A673 (cell line): ENCODE measurements around the gene ALPK3. TPM values are rescaled to one million over a fixed set of nuclear protein-coding genes. Genes with fewer than 3 reads are reported as not detected.

Source experiments
- BruUV-seq: library from RNA; stranded (reverse); fragments of 400-500 nt; replicated peaks from 2 replicates; lab custom pipeline; 2021; lab: Mats Ljungman, UMichigan
- CTCF ChIA-PET: fragments of 300-600 bp; sonication (Branson Sonifier 250); formaldehyde crosslinking; loops from one replicate; lab custom pipeline; 2022; ENCODE audit warnings: antibody characterized with exemption; lab: Charles Lee
- POLR2A ChIA-PET: fragments of 300-600 bp; sonication (Branson Sonifier 250); formaldehyde crosslinking; loops from one replicate; lab custom pipeline; 2022; ENCODE audit warnings: antibody characterized with exemption; ENCODE audit not compliant: low non-redundant PET; lab: Charles Lee
- DNase-seq: peaks from one replicate; pipeline ENCODE4 v3.0.0-alpha.2; 2015; ENCODE audit warnings: low spot score
- H3K27ac ChIP-seq: fragments of 200-600 bp; sonication (generic); 2 replicates; pipeline ENCODE4 v1.5.1; 2016; ENCODE audit warnings: mixed run types, low read depth, mild to moderate bottlenecking, mixed read lengths, antibody characterized with exemption, low read length; ENCODE audit not compliant: poor library complexity, severe bottlenecking
- H3K27me3 ChIP-seq: fragments of 200-600 bp; sonication (generic); replicated peaks from 2 replicates; pipeline ENCODE4 v1.6.1; 2017; ENCODE audit warnings: mixed run types, low read depth, mild to moderate bottlenecking, mixed read lengths, antibody characterized with exemption, low read length; ENCODE audit not compliant: insufficient read depth, poor library complexity
- H3K36me3 ChIP-seq: fragments of 200-600 bp; sonication (generic); 2 replicates; pipeline ENCODE4 v1.6.1; 2016; ENCODE audit warnings: mixed run types, mild to moderate bottlenecking, mixed read lengths, antibody characterized with exemption, low read length; ENCODE audit not compliant: insufficient read depth, poor library complexity, severe bottlenecking
- H3K4me1 ChIP-seq: fragments of 200-600 bp; sonication (generic); 2 replicates; pipeline ENCODE4 v1.6.1; 2017; ENCODE audit warnings: mixed run types, mild to moderate bottlenecking, mixed read lengths, antibody characterized with exemption, low read length; ENCODE audit not compliant: insufficient read depth, poor library complexity, severe bottlenecking
- H3K4me3 ChIP-seq: fragments of 200-600 bp; sonication (generic); 2 replicates; pipeline ENCODE4 v1.5.1; 2016; ENCODE audit warnings: low read depth, mixed run types, mild to moderate bottlenecking, mixed read lengths, low read length; ENCODE audit not compliant: poor library complexity, severe bottlenecking
- H3K9me3 ChIP-seq: fragments of 200-600 bp; sonication (generic); 2 replicates; pipeline ENCODE4 v1.6.1; 2016; ENCODE audit warnings: mixed run types, low read depth, mild to moderate bottlenecking, mixed read lengths, antibody characterized with exemption, low read length; ENCODE audit not compliant: poor library complexity, severe bottlenecking
- EZH2 ChIP-seq: fragments of 200-600 bp; sonication (generic); IDR thresholded peaks from 2 replicates; pipeline ENCODE4 v1.6.1; 2017; ENCODE audit warnings: borderline replicate concordance, low read depth, mild to moderate bottlenecking, mixed read lengths, antibody characterized with exemption, low read length; ENCODE audit not compliant: poor library complexity, severe bottlenecking
- intact Hi-C: fragments of 100-400 bp; cut with micrococcal nuclease; formaldehyde crosslinking; loops from one replicate; pipeline ENCODE4 v1.10.0; 2022; ENCODE audit not compliant: unreplicated experiment
- total RNA-seq: library from RNA; stranded (reverse); gene quantifications from 2 replicates; pipeline ENCODE4 v1.2.3, GENCODE V29; 2021
- TF ChIP-seq, protein P1 (sequence below): fragments of 300-800, 200-600 bp; sonication (generic); conservative IDR thresholded peaks from 2 replicates; pipeline ENCODE4 v1.5.1; 2017; ENCODE audit warnings: low read depth, mild to moderate bottlenecking, antibody characterized with exemption, low read length, moderate library complexity, mixed read lengths

ALPK3 gene
- total RNA-seq, 1 experiment from 2014 or later: 0.67 TPM

DNA sequence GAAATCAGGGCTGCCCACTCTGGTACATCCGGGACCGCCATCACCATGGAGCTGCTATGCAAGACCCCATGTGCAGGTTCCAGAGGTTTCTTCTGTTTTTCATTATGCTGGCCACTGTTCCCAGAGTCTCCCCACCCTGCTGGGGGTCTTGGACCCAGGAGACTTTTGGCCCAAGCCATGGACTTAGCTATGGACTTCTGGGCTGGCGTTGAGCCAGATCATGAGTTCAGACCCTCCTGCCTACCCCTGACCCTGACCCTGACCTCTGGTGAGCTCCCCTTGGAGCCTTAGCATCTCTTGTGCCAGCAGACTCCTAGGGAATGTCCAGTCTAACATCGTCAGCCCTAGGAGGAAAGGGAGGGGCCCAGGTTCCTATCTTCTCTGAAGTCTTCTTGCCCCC is 92.6 kb downstream of the ALPK3 start:
- CTCF ChIA-PET: no interaction called here

DNA sequence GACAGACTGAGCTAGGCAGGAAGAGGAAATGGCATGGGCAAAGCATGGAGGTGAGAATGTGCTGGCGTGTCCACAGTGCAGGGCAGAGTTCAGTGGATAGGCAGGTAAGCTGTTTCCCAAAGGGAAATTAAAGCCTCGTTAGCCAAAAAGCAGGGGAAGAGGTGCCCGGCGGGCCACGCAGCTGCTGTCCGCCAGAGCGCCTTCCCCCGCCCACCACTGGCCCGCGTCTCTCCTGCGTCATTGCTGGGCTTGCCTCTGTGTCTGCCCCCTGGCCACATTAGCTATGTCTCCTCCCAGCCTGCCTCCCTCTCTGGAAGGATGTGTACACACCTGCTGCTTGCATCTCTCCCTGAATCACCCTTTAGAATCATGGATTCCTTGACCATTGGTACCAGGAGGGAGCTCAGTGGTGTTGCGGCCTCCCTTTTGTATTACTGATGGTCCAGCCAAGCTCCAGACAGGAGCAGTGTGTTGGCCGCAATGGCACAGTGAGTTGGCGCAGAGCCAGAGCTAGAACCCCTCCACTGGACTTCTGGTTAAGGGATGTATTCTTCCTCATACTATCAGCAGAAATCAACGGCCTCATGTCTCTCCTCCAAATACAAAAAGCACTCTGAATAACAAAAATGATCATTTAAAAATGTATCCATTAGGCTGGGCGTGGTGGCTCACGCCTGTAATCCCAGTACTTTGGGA is 93.9 kb downstream of the ALPK3 start:
- no peak for DNase-seq
- no peak for TF ChIP-seq EZH2
- TF ChIP-seq, protein P1, sequence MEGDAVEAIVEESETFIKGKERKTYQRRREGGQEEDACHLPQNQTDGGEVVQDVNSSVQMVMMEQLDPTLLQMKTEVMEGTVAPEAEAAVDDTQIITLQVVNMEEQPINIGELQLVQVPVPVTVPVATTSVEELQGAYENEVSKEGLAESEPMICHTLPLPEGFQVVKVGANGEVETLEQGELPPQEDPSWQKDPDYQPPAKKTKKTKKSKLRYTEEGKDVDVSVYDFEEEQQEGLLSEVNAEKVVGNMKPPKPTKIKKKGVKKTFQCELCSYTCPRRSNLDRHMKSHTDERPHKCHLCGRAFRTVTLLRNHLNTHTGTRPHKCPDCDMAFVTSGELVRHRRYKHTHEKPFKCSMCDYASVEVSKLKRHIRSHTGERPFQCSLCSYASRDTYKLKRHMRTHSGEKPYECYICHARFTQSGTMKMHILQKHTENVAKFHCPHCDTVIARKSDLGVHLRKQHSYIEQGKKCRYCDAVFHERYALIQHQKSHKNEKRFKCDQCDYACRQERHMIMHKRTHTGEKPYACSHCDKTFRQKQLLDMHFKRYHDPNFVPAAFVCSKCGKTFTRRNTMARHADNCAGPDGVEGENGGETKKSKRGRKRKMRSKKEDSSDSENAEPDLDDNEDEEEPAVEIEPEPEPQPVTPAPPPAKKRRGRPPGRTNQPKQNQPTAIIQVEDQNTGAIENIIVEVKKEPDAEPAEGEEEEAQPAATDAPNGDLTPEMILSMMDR: no peak
- no TSS peak for BruUV-seq
- Histone ChIP-seq H3K27ac (no peak overlapping the region), H3K4me1 (no peaks in the 10 kb centered on the region), H3K9me3 (no peaks in the 10 kb centered on the region), H3K27me3 (no peaks in the 10 kb centered on the region), H3K36me3 (no peaks in the 10 kb centered on the region), H3K4me3 (no peak overlapping the region)
- intact Hi-C loops: no loop called here
- ChIA-PET CTCF (no interaction called here), POLR2A (no interaction called here)

More for the DNA sequence above, 92.6 kb downstream of the ALPK3 start:
- H3K27ac ChIP-seq: no peak overlapping the region
- H3K4me1 ChIP-seq: no peaks in the 10 kb centered on the region
- no peak overlapping the region for H3K4me3 ChIP-seq
- BruUV-seq: no TSS peak
- POLR2A ChIA-PET: interaction anchor here (0.5 kb wide), 1 partner anchor 101 kb away, joined by 3 read pairs; no protein-coding TSS in a partner anchor
- no peak for TF ChIP-seq EZH2
- TF ChIP-seq, protein P1: no peak
- H3K36me3 ChIP-seq: no peaks in the 10 kb centered on the region
- no peak for DNase-seq
- H3K27me3 ChIP-seq: no peaks in the 10 kb centered on the region
- intact Hi-C loops: no loop called here
- H3K9me3 ChIP-seq: no peaks in the 10 kb centered on the region

DNA sequence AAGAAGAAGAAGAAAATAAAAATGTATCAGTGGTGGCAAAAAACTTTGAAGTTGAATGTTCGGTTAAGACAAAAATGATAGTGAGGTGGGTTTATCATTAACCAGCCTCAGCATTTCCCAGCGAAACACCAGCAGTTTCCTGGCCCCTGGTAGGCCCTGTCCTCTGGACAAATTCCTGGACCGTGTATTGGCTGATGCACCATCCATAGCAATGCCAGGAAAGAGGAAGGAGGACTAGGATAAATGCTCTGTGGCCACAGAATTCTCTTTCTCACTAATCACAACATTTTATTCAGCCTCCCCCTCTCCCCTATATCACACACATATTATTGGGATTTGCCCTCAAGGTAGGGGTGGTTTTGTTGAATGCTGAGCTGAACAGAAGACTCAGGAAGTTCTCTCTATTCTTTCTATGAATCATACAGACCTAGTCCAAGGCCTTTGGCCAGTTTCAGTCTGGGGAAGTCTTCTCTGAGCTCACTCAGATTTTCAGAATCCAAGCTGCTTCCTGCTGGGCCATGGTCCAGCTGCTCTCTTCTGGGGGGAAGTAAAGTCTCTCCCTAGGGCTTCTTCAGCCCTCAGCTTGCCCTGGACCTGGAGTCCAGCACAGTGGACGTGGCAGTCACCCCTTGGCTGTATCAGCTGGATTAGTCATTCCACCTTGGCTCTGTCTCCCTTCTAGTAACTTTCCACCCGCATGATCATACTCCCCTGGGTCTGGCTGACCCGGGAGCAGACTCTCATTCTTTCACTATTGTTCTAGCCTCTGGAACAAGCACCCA is 94.9 kb downstream of the ALPK3 start:
- Histone ChIP-seq H3K9me3 (no peaks in the 10 kb centered on the region), H3K27ac (no peak overlapping the region), H3K27me3 (no peaks in the 10 kb centered on the region), H3K36me3 (no peaks in the 10 kb centered on the region), H3K4me1 (no peaks in the 10 kb centered on the region), H3K4me3 (no peak overlapping the region)
- BruUV-seq: no TSS peak
- CTCF ChIA-PET: interaction anchor here (0.6 kb wide), 1 partner anchor 13 kb away, joined by 4 read pairs; no protein-coding TSS in a partner anchor
- POLR2A ChIA-PET: no interaction called here
- intact Hi-C loops: no loop called here
- TF ChIP-seq, protein P1: no peak
- TF ChIP-seq EZH2: no peak
- DNase-seq: no peak
